GM12874 (cell line): Measurements from ENCODE around the gene ZFAND2B.

Experiments used
- CTCF ChIP-seq: IDR thresholded peaks from 2 replicates; pipeline ENCODE4 v1.5.1; 2011; ENCODE audit warnings: low read depth, mild to moderate bottlenecking, control low read depth, low read length, moderate library complexity; ENCODE audit not compliant: insufficient read depth

The ZFAND2B gene

GRCh38 chr2:219253753-219254589, 47.4 kb downstream of the ZFAND2B start, which contains the start of gene TUBA4A:
Gene TUBA4A, minus strand, starts transcription at chr2:219253918. Its CDS starts 60 bp downstream, at chr2:219253858.
- no peak for TF ChIP-seq CTCF

GRCh38 chr2:219254590-219255201, 48.1 kb downstream of the ZFAND2B start:
- no peak for TF ChIP-seq CTCF
